Stimulated activated CD4-positive, alpha-beta T cell treated with anti-CD3 and anti-CD28 coated beads, Interleukin-1b, Interleukin-23, amount 100 ng/mL, for 24 hours (primary cell): ENCODE data around the gene STK39.
"Not testable (repeated sequence)": the region's sequence is repeated elsewhere in the genome, so short reads cannot be mapped to it uniquely, and the experiment has no call there.

ENCODE experiments used
- DNase-seq, 4 experiments: peaks; one replicate each; pipeline ENCODE4 v3.0.0-alpha.2; 2020; ENCODE audit warnings: low read depth in 4 of 4, low spot score in 1 of 4

STK39 gene

DNA sequence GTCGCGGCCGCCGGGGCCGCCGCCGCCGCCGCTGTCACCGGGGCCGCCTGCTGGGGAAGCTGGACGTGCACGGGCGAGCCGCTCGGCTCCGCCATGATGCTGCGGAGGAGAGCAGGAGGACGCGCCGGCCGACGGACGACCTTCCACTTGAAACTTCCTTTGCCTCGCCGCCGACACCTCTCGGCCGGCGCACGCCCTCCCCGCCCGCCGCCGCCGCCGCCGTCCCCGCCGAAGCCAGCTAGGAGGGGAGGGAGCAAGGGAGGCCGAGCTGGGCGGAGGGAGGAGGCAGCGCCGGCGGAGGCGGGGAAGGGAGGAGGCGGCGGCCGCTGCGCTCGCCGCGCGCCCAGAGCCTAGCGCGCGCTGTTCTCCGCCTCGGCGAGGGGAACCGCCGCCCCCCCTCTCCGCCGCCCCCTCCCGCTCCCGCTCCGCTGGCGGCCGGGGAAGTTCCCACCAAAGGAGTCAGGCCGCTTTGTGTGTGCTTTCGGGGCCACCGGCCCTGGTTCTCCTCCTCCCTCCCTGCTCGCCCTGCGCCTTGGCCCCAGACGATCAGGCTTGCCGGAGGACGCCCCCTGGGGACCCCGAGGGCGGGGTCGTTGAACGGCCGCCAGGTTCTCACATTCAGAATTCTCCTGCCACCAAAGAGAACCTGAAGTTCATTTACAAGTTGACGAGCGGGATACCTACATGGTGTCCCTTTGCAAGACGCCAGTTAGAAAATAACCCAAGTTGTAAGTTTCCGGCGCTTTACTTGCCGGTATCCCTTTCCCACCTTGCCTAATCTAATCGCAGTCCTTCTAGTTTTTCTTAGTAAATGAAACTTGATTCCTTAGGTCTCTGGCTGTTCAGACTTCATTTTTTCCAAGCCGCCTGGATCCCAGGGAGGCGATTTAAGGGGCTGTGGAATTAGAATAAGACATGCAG lies at the start of gene STK39:
Gene STK39 (minus strand): TSS at position 255 of the 921 bp plus-strand sequence. CDS start 160 bp downstream, at position 95.
- peak; percentile 30 to 70 (median 55) for DNase-seq

DNA sequence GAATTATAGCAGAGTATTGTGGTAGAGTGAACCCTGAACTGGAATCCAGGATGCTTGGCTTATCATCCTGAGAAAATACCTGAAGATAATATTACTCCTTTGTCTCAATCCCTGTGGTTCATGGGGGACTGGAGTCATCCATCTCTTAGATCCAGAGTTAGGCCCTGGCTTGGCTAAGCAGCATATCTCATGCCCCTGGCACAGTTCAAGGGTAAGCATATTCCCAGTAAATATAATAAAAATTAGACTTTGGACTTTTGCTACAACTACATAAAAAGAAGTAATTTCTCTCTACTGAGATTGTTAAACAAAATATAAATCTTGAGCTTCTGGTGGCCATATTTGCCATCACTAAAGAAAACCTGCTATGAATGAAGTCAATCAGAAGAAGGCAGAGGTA lies 47.7 kb upstream of the STK39 start:
- DNase-seq, result no peak

DNA sequence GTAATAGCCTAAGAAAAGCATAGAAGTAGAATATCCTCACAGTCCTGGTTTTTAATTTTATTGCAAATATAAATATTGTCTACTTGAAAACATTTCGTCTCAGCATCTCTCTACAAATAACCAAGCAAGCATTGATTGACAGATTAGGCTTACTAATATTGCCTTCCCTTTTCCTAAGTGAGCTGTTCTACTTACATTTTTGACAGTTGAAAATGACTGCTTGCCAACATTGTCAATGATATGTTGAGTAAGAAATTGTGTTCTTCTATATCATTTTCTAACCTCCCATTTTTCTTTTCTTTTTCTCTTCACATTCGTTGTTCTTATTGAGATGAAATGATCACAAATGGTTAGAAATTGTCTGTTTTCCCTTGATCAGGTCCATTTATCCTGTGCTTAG lies 47.0 kb upstream of the STK39 start:
- no peak for DNase-seq

DNA sequence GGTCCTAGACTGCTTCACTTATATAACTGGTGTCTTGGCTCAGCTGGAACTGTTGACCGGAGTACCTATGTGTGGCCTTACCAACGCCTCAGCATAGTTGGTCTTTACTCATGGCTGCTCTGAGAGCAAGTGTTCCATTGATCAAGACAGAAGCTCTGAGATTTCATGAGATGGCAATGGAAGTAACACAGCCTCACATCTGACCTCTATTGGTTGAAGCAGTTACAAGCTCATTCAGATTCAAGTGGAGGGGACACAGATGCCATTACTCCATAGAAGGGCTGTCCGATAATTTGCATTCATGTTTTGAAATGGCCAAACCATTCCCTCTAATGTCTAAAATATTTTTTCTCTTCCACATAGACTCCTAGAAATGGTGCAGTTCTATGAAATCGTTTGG lies 46.4 kb upstream of the STK39 start:
- no peak for DNase-seq

DNA sequence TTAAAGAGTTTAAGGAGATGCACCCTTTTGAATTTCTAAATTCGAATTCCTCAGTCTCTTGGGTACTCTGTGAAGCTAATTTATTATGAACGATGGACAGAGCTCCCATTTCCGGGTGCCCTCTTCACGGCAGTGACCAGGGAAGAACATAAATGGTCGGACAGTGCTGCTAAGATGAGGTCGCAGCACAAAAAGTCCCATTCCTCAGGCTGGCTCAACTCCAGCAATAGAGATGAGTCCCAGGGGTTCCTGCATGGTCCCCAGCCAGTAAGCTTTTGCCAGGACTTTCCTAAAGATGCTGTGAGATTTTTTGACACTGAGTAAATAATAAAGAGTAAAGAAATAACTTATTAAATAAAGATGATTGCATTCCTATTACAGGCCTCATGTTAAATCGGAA lies 43.0 kb upstream of the STK39 start:
- DNase-seq, result no peak

DNA sequence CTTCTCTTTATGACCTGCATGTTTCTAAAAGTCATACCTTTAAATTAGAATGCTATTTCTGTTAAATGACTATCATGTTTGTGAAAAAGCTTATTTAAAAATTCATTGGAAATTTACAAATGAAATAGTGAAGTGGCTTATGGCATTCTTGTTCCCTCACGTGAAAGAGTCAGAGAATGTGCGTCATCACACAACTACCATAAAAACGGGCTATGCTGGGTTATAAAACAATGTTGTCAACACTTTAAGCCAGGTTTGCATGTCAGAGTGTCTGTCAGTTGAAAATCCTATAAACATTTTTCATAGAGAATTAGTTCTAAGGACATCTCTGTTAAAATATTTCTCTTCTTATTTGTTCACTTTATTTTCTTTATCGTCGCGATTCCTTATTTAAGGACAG lies 42.5 kb upstream of the STK39 start:
- no peak for DNase-seq

DNA sequence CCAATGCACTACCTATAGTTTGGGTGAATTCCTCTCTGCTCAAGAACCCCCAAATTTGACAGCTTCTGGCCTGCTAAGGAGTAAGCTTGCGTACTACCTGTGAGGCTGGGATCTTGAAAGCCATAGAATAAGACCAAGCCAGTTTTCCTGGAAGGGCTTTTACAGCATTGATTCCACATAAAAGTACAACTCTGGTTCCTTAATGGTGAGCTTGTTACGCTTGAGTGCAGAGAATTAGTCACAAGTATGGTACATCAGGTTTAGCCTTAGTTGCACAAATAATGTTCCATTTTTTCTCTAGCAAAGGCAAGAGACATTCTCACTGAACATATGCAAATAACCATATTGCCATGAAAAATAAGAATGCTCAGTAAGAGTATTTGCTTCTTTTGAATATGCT lies 39.1 kb upstream of the STK39 start:
- DNase-seq, result no peak

DNA sequence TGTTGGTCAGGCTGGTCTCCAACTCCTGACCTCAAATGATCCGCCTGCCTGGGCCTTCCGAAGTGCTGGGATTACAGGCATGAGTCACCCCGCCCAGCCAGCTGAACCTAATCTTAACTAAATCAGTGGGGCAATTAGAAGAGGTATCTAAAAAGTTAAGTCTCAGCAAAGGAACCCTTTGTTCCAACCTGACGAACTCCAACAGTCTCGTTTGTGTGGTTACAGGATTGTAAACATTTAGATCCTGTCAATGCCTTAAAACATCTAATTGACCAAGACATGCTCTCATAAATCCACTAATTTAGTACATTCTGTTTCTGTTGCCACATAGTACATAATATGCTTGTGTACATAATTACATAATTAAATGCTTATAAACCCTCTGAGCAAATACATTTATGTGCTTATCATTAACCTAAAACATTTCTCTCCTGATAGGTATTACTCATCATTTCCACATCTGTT lies 31.1 kb upstream of the STK39 start:
- no peak for DNase-seq

DNA sequence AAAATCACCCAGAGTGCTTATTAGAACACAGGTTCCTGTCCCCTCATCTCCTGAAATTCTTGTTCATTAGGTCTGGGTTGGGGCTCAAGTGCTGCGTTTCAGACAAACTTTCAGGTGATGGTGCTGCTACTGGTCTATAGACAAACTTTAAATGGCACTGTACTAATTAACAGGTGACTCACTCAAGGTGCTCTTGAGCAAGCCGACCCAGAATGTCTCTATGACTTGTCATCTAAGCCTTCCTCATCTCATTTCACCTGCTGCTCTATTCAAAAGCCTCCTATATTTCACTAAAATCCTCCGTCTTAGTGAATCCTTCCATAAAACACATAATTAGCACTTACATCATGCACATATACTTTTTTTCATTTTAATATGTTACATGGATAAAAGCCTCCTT lies 29.9 kb upstream of the STK39 start:
- DNase-seq, result no peak

DNA sequence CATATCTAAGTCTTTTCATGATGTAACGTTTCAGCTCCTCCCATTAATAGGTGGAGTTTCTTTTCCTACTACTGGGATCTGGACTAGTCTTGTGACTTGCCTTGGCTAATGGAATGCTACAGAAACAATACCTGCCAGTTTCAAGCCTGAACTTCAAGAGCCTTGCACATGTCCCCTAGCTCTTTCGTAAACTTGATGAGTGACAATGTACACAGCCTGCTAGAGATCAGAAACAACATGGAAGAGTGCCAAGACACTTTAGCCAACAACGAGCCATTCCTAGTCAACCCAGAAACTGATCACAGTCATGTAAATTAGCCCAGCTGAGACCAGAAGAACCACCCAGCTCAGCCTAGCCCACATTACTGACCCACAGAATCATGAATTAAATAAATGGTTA lies 24.8 kb upstream of the STK39 start:
- DNase-seq, result no peak

DNA sequence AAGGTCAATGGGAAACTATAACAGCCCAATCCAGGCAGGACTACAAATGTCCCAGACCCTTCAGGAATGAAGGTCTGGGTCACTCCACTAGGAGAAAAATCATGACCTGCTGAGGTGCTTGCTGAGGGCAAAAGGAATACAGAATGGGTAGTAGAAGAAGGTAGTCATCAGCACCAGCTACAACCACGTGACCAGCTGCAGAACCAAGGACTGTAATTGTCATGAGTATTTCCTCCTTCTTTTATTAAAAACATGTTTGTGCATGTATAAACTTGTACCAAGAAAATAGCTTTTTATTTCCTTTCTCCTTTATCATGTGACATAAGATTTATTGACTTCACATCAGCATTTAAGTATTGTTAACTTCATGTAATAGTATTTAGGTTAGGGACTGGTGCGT lies 15.5 kb upstream of the STK39 start:
- DNase-seq, result not testable (repeated sequence)

DNA sequence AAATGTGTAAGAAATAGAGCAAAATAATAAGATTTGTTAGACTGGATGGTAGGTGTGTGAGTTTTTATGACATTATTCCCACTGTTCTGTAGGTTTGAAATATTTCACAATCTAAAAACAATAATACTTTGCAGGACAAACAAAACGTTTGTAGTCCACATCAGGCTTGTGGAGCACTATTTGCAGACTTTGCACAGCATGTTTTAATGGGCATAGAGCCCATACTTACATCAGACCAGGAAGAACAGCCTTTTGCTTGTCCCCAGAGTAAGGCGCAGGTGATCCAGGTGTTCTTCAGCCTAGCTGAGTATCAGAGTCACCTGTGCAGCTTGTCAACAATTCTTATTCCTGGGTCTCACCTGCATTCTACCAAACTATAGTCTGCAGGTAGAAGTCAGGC lies 9.1 kb upstream of the STK39 start:
- DNase-seq, result no peak

DNA sequence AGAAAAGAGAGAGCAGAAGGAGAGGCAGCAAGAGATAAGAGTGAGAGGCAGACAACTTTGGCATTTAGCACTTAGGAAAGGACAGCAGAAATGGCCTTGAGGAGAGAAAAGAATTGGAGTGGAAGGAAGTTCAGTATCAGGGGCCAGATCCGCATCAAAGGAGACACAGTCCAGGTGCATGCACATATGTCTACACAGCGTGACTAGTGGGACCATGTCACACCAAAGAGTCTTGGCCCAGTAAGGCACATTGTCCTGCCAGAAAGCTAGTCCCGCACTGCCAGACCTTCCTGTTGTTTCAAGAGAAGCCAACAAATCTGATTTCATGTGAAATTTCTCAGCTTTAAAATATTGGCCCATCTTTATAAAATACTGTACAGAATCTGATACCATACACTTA lies 8.5 kb upstream of the STK39 start:
- no peak for DNase-seq

DNA sequence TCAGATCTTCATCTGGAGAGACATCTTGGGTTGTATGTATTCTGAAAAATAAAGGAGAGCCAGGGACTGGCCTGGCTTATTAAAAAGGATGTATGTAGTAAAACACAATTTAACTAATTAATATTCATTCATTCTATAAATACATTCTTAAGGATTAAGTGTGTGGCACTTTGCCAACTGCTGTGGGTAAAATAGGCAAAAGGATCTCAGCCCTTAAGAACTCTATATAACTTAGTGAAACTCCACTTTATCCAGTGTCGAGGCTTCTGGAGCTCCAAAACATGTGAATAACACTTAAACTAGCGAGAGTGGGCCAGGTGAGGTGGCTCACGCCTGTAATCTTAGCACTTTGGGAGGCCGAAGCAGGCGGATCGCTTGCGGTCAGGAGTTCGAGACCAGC lies 7.7 kb upstream of the STK39 start:
- DNase-seq, result no peak

DNA sequence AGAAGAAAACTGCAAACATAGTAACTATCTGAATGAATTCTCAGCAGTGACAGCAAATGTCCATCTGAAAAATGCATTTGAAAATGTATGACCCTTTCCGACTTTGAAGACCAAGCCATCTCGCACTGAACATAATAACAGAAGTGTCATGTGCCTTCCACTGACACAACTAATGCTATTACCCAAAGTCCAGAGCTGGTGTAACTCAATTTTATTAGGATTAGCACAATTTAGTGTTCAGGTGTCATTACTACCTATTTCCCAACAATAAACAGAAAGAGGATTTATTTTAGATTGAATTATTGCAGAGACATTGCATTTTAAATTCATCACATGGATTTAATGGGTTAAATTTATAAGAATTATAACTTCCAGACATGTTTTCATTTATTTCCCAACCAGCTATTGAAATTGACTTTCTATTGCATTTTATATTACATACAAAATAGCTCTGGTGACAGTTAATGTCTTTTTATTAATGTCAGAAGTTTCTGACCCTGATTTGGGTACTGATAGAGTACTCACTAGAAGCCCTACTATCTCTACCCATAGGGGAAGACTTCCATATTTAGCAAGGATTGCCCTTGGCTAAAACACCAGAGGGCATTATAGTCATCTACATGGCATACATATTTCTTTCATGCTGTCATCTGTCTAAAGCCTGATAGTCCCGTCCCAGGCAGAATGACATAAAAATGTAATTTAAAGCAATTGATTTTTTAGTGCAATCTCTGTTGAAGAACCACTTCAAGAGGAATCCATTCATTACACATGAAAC lies 7.0 kb upstream of the STK39 start:
- no peak for DNase-seq

DNA sequence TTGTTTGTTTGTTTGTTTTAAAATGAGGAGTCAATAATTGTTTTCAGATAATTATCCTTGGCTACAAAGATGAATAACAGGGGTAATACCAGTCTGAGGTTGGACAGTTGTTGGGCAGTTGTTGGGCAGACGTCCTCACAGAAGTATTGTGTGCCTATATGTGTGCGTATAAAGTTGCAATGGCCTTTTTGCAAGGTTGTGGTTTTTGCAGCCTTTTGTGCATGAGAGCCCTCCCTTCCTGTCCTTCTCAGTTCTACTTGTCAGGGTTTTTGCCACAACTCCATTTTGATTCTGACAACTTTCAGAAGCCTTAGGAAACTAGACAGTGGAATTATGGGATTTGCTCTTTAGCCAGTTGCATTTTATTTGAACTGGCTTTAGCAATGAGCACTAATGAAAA lies 6.0 kb upstream of the STK39 start:
- no peak for DNase-seq

DNA sequence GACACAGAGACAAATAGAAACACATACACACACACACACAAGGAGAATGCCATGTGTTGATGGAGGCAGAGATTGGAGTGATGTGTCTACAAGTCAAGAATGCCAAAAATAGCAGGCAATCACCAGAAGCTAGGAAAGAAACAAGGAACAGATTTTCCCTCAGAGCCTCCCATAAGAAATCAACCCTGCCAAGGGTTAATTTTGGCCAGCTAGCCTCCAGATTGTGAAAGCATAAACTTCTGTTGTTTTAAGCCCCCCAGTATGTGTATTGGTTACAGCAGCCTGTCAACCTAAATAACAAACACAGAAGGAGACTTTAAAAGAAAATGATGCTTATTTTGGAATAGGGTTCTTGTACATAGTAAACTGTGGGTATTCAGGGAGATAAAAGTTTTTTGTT lies 5.6 kb upstream of the STK39 start:
- no peak for DNase-seq

DNA sequence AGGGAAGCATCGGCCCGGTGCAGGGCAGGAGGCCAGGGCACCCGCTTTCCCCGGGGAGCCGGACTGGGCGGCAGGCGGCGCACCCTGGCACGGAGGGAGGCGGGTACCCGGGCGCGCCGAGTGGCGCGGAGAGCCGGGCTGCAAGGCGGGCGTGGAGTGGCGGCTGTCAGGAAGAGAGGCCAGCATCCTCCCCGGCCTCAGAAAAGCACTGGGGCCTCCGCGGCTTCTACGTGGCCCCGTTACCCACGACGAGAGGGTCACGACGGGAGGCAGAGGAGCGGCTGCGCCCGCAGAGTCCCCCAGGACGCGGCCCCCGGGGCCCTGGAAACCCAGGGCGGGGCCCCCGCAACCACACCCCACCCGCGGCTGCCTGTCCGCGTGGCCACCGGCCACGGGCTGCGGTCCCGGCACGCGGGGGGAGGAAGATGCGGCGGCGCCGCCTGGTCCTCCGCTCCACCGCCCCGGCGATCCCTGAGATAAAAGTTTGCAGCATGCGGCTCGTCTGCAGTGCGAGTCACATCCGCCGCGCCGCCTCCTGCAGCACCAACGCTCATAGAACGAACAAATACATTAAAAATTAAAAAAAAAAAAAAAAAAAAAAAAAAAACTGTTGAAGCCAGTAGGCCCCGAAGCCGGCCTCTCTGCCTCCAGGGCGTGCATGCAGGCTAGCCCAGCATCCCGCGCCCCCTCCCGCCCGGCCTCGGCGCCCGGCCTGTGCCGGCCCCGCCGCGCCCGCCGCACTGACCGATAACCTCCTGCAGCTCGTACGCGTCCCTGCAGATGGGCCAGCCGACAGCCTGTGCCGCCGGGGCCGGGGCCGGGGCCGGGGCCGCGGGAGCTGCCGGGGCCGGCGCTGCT lies 683 bp downstream of the STK39 start:
- peak; percentile 31 to 61 (median 44) for DNase-seq

DNA sequence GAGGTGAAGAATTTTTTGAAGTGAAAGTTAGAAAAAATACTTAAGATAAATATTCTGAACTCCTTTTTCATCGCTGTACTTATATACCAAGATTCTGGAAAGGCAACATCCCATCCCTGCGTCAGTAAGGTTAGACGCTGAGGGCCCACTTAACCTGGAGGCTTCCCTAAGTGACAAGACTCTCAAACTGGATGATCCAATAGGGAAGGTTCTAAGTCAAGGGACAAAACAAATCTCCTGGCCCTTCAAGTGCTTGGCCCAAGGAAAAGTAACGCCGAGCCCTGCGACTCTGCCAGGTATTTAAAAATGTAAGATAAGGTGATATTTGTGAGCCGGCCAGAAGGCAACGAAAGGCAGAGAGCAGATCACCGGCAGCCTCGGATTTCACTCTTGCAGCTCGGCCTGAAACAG lies 1.3 kb downstream of the STK39 start:
- no peak for DNase-seq

DNA sequence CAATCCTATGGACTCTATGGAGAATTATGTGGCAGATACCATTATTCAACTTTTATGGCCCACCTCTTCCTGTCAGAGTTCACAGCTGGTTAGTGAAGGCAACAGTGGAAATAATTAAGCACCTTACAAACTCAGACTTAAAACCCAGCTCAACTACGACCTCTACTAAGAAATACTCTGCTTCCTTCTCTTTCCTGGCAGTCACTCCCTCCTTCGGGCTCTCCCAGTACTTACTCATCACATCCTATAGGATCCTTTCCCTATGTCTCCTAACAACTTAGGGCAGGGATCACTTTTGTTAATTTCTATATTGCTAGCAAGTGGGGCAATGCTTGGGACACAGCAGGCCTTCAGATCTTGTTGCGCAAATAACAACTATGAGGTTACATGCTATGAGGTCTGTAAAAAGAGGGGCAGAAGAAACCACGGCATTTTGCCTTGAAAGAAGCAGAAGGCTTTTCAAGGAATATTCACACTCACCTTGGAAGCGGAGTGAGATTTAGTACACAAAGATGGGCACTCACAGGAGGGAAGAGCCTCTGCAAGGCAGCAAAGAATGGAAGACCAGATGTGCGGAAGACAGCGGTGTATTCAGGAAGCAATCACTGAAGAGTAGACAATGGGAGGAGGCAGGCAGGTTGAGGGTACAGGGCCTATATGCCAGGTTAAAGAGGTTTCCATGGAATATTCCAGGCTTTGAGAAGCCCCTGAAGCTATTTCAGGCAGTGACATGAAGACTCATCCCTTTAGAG lies 2.1 kb downstream of the STK39 start:
- DNase-seq, result no peak

DNA sequence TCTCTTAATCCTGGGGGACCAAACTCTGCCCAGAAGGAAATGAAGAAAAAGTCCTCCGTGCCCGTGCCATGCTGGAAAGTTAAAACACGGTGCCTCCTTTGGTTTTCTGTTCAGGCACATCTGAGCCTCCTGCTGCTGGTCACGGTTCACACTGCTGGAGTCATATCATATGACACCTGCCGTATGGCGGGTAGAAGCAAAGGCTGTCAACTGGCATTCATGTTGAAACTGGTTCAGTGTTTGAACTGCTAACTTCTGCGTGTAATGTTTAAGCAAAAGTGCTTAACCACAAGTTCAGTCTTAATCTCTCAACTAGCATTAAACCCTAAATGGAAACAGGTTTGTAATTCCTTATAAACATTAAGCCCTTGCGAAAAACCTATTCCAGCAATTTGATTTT lies 3.1 kb downstream of the STK39 start:
- DNase-seq, result peak in 2 of 4 experiments; percentile 39 to 44
